DOHH2 (cell line): ENCODE measurements around the gene CTSE.

Source experiments
- CTCF ChIP-seq: fragments of 200-600 bp; sonication (generic); IDR thresholded peaks from one replicate; pipeline ENCODE4 v1.5.1; 2014; ENCODE audit warnings: antibody characterized with exemption, mild to moderate bottlenecking, low read depth, low read length; ENCODE audit not compliant: poor library complexity, severe bottlenecking
- EZH2phosphoT487 ChIP-seq: fragments of 200-600 bp; sonication (generic); IDR thresholded peaks from 2 replicates; pipeline ENCODE4 v1.6.1; 2017; ENCODE audit warnings: borderline replicate concordance, mild to moderate bottlenecking, antibody characterized with exemption, low read length, moderate library complexity, mixed read lengths

DNA sequence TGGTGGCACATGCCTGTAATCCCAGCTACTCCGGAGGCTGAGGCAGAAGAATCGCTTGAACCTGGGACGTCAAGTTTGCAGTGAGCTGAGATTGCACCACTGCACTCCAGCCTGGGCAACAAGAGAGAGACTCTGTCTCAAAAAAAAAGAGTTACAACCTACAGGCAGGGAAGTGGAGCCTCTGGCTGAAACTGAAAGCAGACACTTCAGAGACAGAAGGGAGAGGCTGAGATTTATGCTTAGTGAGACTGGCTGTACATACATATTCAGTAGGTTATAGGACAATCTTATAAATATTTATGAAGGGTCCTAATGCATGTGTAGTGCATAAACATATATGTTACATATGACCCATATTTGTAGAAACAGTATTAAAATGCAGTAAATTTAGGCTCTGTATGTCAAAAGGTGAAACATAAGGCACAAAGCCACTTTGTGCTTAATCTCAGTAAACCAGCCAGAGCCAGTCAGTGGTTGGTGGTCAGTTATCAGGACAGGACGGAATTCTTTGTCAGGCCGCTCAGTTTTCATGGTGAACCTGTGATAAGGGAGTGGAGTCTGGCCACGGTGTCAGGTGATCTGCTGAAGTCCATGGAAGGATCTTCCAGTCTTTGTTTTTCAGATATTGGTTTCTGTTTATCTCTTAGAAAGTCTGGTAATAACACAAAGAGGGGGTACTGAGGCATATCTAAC, 42.9 kb upstream of the CTSE start:
- TF ChIP-seq CTCF (no peak), EZH2phosphoT487 (no peak)
